Lung (tissue), 12 donors: Measurements from ENCODE around the gene C11orf71. TPM values are rescaled to one million over a fixed set of nuclear protein-coding genes. Genes with fewer than 3 reads are reported as not detected.

Experiments used
- ATAC-seq: fragments of 200-7000 bp; cut with Tn5 transposase; one replicate; pipeline ENCODE4 v1.9.1; 2020; ENCODE audit warnings: moderate number of reproducible peaks; ENCODE audit not compliant: insufficient read depth, low FRiP score
- DNase-seq, 3 donors: peaks; one replicate each; pipeline ENCODE4 v3.0.0-alpha.2; 2013 to 2017
- H3K27ac ChIP-seq, 2 donors: one replicate each; pipeline ENCODE4 v1.5.1; 2013; ENCODE audit warnings: mild to moderate bottlenecking in 2 of 2, moderate library complexity in 2 of 2, control low read depth in 1 of 2, inconsistent platforms in 1 of 2, low read depth in 1 of 2, low read length in 1 of 2
- H3K27me3 ChIP-seq, 3 donors: one replicate each; pipeline ENCODE4 v1.5.1; 2013; ENCODE audit warnings: low read length in 2 of 3; ENCODE audit not compliant: control insufficient read depth in 3 of 3, insufficient read depth in 3 of 3
- H3K36me3 ChIP-seq, 4 donors: one replicate each; pipeline ENCODE4 v1.5.1; 2013; ENCODE audit warnings: low read length in 4 of 4, mild to moderate bottlenecking in 1 of 4, moderate library complexity in 1 of 4; ENCODE audit not compliant: control insufficient read depth in 4 of 4, insufficient read depth in 4 of 4
- H3K4me1 ChIP-seq, 5 donors: one replicate each; pipeline ENCODE4 v1.5.1; 2013; ENCODE audit warnings: low read length in 5 of 5, mild to moderate bottlenecking in 2 of 5, moderate library complexity in 1 of 5; ENCODE audit not compliant: control insufficient read depth in 5 of 5, insufficient read depth in 5 of 5
- H3K4me3 ChIP-seq: one replicate; pipeline ENCODE4 v1.5.1; 2013; ENCODE audit warnings: mild to moderate bottlenecking, control low read depth, moderate library complexity
- H3K9ac ChIP-seq, 2 donors: one replicate each; pipeline ENCODE4 v1.5.1; 2013; ENCODE audit warnings: low read length in 2 of 2, control low read depth in 1 of 2; ENCODE audit not compliant: insufficient read depth in 1 of 2
- H3K9me3 ChIP-seq, 4 donors: one replicate each; pipeline ENCODE4 v1.5.1; 2013; ENCODE audit warnings: low read length in 3 of 4, mild to moderate bottlenecking in 1 of 4, moderate library complexity in 1 of 4; ENCODE audit not compliant: control insufficient read depth in 4 of 4, insufficient read depth in 3 of 4
- WGBS, 2 donors: extraction: QIAGEN DNeasy Blood & Tissue Kit; methylation state at CpG; one replicate each; pipeline ENCODE4 v1.1.7; 2013; 5-methylcytosine and 5-hydroxymethylcytosine counted together
- polyA plus RNA-seq, 2 donors: library from polyadenylated mRNA; stranded (reverse); fragments of 200-250 nt; gene quantifications; one replicate each; pipeline ENCODE4 v1.2.1, GENCODE V29; 2013
- total RNA-seq, 2 donors: library from RNA; depleted of rRNA in 1 of 2; stranded (reverse); fragments of >200 nt in 1 of 2; gene quantifications; one replicate each; pipeline ENCODE4 v1.2.1, GENCODE V29; 2014 to 2021
- TF ChIP-seq, protein P1 (sequence below): IDR thresholded peaks from 2 replicates; pipeline ENCODE4 v1.5.1; 2012; ENCODE audit warnings: mild to moderate bottlenecking; ENCODE audit errors: control extremely low read depth, extremely low read depth
- donor health status: control.
- donor health status: control.
- donor health status: Bipolar disorder and iron deficiency.
- donor health status: healthy.
- donor health status: DM: yes; HTN: yes; CAD: no.

The C11orf71 gene
- total and polyA plus RNA-seq, 4 donors = 10.1 to 14.4 (median 11.2) TPM

DNA sequence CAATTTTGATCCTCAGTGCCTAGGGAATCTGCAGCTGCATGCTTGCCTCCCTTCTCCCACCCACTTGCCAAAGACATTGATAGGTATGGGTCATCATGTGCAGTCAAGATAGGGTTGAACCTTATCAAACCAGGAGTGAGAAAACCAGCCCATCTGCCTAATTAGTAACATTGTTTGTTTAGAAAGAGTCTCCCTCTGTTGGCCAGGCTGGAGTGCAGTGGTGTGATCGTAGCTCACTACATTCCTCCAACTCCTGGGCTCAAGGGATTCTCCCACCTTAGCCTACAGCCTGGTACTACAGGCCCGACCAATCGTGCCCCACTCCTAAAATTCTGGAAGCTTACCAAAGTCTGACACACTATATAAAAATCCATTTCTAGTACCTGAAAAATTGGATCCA lies 4.6 kb downstream of the C11orf71 start:
- WGBS, 2 donors = 53 to 66% methylated on average over 3 of the region's 3 CpGs

DNA sequence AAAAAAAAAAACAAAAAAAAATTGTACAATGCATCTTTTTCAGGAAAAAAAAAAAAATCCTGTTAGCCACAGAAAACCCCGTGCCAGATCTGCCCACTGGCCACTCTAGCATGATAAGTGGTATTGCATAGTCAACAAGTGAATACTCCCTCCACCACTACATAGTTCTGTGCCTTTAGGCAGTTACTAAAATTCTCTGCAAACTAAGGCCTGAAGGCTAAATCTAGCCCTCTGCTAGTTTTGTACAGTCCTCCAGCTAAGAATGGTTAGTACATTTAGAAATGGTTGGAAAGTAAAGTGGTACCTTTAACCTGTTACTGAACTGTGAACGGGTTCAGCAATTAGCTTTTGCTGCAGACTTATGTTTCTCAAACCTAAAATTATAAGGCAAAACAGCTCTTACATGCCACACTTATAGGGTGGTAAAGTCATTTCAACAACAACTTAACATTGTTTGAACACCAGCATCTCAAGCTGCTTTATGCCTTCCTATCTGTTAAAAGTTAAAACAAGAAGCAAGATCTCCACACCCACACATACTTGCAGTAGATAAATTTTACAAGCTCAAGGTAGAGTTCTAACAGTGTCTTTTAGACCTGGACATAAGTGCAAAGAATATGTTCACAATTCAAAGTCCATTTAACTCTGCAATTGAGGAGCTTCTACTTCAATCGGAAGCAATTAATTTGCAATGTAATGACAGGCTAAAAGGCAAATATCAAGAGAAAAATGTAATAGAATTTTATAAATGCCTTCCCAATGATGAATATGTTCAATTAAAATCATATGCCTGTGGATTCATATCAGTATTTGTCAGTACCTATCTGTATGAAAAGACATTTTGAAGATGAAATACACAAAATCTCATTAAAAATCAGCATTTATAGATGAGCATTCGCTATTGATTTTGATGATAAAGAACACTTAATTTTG lies 7.3 kb downstream of the C11orf71 start:
- no peak for ATAC-seq
- H3K9me3 ChIP-seq = no peaks in the 10 kb centered on the region
- no peak overlapping the region for H3K27ac ChIP-seq
- H3K4me3 ChIP-seq = no peak overlapping the region
- H3K4me1 ChIP-seq = no peaks in the 10 kb centered on the region
- H3K36me3 ChIP-seq = no peaks in the 10 kb centered on the region
- DNase-seq = no peak
- WGBS, 2 donors = 75 to 87% methylated on average over 4 of the region's 4 CpGs
- TF ChIP-seq, protein P1, sequence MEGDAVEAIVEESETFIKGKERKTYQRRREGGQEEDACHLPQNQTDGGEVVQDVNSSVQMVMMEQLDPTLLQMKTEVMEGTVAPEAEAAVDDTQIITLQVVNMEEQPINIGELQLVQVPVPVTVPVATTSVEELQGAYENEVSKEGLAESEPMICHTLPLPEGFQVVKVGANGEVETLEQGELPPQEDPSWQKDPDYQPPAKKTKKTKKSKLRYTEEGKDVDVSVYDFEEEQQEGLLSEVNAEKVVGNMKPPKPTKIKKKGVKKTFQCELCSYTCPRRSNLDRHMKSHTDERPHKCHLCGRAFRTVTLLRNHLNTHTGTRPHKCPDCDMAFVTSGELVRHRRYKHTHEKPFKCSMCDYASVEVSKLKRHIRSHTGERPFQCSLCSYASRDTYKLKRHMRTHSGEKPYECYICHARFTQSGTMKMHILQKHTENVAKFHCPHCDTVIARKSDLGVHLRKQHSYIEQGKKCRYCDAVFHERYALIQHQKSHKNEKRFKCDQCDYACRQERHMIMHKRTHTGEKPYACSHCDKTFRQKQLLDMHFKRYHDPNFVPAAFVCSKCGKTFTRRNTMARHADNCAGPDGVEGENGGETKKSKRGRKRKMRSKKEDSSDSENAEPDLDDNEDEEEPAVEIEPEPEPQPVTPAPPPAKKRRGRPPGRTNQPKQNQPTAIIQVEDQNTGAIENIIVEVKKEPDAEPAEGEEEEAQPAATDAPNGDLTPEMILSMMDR = no peak
- no peak overlapping the region for H3K9ac ChIP-seq
- H3K27me3 ChIP-seq = no peaks in the 10 kb centered on the region

More for the DNA sequence above, 4.6 kb downstream of the C11orf71 start:
- Histone ChIP-seq H3K9ac (no peak overlapping the region), H3K36me3 (peaks cover 0 to 2% (median 0%) of the 10 kb centered on the region in 4 donors), H3K9me3 (no peaks in the 10 kb centered on the region), H3K27ac (no peak overlapping the region), H3K4me3 (no peak overlapping the region), H3K4me1 (peaks cover 0 to 12% (median 4%) of the 10 kb centered on the region in 5 donors), H3K27me3 (no peaks in the 10 kb centered on the region)
- TF ChIP-seq, protein P1 = no peak
- DNase-seq = no peak
- no peak for ATAC-seq

DNA sequence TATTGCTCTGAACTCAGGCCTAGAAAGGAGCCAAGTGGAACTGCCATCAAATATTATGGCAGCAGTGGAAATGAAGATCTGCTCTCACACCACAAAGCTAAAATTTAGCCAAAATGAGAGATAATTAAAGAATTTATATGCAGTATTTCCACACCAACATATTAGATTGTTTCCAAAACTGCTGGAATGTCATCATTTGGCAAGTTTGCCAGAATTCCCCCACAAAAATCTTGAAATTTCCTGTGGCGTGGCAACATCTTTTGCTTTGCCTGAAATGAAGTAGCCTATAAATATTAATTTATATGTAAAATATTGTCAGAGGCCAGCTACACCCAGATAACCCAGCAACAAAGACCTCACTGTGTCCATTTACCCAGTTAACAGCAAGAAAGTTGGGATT lies 13.8 kb downstream of the C11orf71 start:
- ATAC-seq (no peak), DNase-seq (no peak)
- Histone ChIP-seq H3K9ac (no peak overlapping the region), H3K9me3 (no peaks in the 10 kb centered on the region), H3K27ac (no peak overlapping the region), H3K36me3 (no peaks in the 10 kb centered on the region), H3K4me1 (no peaks in the 10 kb centered on the region), H3K4me3 (no peak overlapping the region), H3K27me3 (no peaks in the 10 kb centered on the region)
- TF ChIP-seq, protein P1 = no peak
- 84 to 92% methylated on average over 1 of the region's 1 CpG for WGBS, 2 donors
